Upper lobe of right lung (tissue), 1 donor: Measurements from ENCODE around the gene AEBP2. TPM values are rescaled to one million over a fixed set of nuclear protein-coding genes. Genes with fewer than 3 reads are reported as not detected.
A peak's percentile ranks its signal among the peaks of the same experiment; 100 is the strongest.

Experiments
- ATAC-seq: fragments of 200-7000 bp; cut with Tn5 transposase; one replicate; pipeline ENCODE4 v1.9.1; 2020; ENCODE audit warnings: mild to moderate bottlenecking, moderate library complexity
- DNase-seq: peaks from one replicate; pipeline ENCODE4 v3.0.0-alpha.2; 2020
- H3K27ac ChIP-seq: fragments of 200-600 bp; one replicate; pipeline ENCODE4 v1.8.0; 2022
- H3K27me3 ChIP-seq: fragments of 200-600 bp; one replicate; pipeline ENCODE4 v1.8.0; 2022; ENCODE audit warnings: mild to moderate bottlenecking
- H3K36me3 ChIP-seq: fragments of 200-600 bp; one replicate; pipeline ENCODE4 v1.8.0; 2022
- H3K4me1 ChIP-seq: fragments of 200-600 bp; one replicate; pipeline ENCODE4 v1.8.0; 2022
- H3K4me3 ChIP-seq: fragments of 200-600 bp; one replicate; pipeline ENCODE4 v1.8.0; 2022; ENCODE audit warnings: mild to moderate bottlenecking
- H3K9me3 ChIP-seq: fragments of 200-600 bp; one replicate; pipeline ENCODE4 v1.8.0; 2022
- intact Hi-C: fragments of 100-400 bp; cut with DNase I; formaldehyde crosslinking; loops from one replicate; pipeline ENCODE4 v1.11.0; 2022
- total RNA-seq: library from RNA; stranded (reverse); fragmentation: NEBNext Ultra II Directional; extraction: Animal tissue kit (Norgen Biotek cat#: 25700); gene quantifications from one replicate; pipeline ENCODE4 v1.2.1, GENCODE V29; 2021
- TF ChIP-seq, protein P1 (sequence below): fragments of 200-600 bp; IDR thresholded peaks from one replicate; pipeline ENCODE4 v1.8.0; 2022; ENCODE audit warnings: antibody characterized with exemption
- donor health status: DM: no; HTN: yes; CAD: no; lungs with severe emphysema.

Gene AEBP2
- total RNA-seq, 1 donor from 2014 or later = 40.1 TPM

DNA sequence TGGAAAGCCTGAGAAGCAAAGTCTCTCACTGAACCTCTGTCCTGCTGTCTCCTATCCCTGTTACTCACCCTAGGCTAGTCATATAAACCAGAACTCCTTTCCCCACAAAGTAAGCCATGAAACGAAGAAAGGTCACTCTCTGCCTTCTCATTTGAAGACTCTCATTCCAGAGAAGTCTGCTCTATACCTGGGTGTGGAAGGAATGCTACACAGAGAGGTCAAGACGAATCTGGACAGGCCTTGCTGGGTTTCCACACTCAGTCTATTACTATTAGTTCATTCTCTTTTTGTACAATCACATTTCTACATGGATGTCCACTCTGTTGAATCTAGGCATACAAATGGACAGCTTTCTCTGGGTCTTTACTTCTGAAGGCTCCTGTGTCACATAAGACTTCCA is 2.4 kb upstream of the AEBP2 start:
- no peak for DNase-seq
- Histone ChIP-seq H3K36me3 (no peaks in the 10 kb centered on the region), H3K27me3 (no peaks in the 10 kb centered on the region), H3K4me3 (no peak overlapping the region), H3K27ac (no peak overlapping the region), H3K4me1 (peaks cover 9% of the 10 kb centered on the region), H3K9me3 (no peaks in the 10 kb centered on the region)
- intact Hi-C loops = no loop called here
- ATAC-seq = no peak
- TF ChIP-seq, protein P1, sequence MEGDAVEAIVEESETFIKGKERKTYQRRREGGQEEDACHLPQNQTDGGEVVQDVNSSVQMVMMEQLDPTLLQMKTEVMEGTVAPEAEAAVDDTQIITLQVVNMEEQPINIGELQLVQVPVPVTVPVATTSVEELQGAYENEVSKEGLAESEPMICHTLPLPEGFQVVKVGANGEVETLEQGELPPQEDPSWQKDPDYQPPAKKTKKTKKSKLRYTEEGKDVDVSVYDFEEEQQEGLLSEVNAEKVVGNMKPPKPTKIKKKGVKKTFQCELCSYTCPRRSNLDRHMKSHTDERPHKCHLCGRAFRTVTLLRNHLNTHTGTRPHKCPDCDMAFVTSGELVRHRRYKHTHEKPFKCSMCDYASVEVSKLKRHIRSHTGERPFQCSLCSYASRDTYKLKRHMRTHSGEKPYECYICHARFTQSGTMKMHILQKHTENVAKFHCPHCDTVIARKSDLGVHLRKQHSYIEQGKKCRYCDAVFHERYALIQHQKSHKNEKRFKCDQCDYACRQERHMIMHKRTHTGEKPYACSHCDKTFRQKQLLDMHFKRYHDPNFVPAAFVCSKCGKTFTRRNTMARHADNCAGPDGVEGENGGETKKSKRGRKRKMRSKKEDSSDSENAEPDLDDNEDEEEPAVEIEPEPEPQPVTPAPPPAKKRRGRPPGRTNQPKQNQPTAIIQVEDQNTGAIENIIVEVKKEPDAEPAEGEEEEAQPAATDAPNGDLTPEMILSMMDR = no peak

DNA sequence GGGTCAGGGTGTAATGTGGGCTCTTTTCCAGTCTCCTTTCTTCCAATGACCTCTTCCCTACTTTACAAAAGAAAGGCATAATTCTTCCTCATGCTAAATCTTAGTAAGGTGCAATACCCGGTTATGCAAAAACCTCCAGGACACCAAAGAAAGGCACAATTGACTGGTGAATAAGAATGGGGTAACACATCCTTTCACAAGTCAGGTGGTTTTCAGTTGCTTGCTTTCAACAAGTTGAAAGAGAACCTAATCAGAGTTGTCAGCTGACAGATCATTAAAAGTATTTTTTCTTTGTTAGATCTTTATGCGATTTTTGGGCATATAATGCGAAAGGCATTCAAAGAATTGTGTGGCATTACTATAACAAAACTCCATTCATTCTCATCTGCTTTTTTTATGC is 1.3 kb upstream of the AEBP2 start:
- intact Hi-C loops = no loop called here
- TF ChIP-seq, protein P1 = no peak
- Histone ChIP-seq H3K36me3 (no peaks in the 10 kb centered on the region), H3K27ac (no peak overlapping the region), H3K4me1 (peaks cover 13% of the 10 kb centered on the region), H3K27me3 (no peaks in the 10 kb centered on the region), H3K4me3 (no peak overlapping the region), H3K9me3 (no peaks in the 10 kb centered on the region)
- ATAC-seq = no peak
- no peak for DNase-seq

DNA sequence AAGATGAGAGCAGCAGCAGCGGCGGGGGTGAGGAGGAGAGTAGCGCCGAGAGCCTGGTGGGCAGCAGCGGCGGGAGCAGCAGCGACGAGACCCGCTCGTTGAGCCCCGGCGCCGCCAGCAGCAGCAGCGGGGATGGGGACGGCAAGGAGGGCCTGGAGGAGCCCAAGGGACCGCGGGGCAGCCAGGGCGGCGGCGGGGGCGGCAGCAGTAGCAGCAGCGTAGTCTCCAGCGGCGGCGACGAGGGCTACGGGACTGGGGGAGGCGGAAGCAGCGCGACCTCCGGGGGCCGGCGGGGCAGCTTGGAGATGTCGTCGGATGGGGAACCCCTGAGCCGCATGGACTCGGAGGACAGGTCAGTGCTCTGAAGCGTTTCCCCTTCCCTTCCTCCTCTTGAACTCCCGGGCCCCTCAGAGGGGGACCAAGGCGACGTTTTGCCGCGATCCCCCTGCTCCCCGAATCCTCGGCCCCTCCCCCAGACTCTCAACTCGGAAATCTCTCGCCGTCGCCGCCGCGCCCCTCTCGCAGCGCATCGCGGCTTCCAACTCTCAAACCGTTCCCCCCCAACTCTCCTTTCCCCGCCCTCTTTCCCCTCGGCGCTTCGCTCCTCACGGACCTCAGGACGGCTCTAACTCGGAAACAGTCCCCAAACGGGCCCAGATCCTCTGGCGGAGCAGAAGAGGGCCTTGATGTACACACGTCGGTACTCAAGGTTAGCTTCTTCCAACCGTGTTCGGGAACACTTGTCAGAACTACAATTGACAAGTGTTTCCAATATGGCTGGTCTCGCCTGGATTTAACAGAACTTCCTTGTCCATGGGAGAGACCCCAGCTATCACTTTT is 947 bp downstream of the AEBP2 start:
- DNase-seq (peak; percentile 78), ATAC-seq (peak; percentile 37)
- Histone ChIP-seq H3K27ac (peak overlapping the region; percentile 86), H3K36me3 (no peaks in the 10 kb centered on the region), H3K9me3 (no peaks in the 10 kb centered on the region), H3K27me3 (no peaks in the 10 kb centered on the region), H3K4me3 (peak overlapping the region; percentile 97), H3K4me1 (peaks cover 28% of the 10 kb centered on the region)
- TF ChIP-seq, protein P1 = no peak
- intact Hi-C loops = no loop called here

DNA sequence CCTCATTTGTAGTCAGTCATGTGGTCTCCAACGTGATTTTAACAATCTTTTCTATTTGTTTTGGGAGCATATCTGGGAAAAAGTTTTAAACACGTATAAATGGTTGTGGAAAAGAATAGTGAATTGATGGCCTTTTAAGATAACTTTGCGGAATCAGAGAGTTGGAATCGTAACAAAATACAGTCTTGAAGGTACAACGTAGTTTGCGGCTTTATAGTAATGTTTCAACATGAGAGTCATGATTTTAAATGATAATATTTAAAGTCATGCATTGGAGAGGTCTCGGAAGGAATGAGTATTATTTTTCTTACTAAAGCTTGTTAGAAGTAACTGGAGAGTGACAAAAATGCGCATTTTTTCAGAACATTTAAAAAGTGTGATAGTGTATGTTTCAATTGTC is 1.6 kb downstream of the AEBP2 start:
- Histone ChIP-seq H3K4me1 (peaks cover 28% of the 10 kb centered on the region), H3K27ac (peak overlapping the region; percentile 86), H3K9me3 (no peaks in the 10 kb centered on the region), H3K4me3 (peak overlapping the region; percentile 97), H3K27me3 (no peaks in the 10 kb centered on the region), H3K36me3 (no peaks in the 10 kb centered on the region)
- TF ChIP-seq, protein P1 = no peak
- DNase-seq (no peak), ATAC-seq (no peak)
- intact Hi-C loops = no loop called here

DNA sequence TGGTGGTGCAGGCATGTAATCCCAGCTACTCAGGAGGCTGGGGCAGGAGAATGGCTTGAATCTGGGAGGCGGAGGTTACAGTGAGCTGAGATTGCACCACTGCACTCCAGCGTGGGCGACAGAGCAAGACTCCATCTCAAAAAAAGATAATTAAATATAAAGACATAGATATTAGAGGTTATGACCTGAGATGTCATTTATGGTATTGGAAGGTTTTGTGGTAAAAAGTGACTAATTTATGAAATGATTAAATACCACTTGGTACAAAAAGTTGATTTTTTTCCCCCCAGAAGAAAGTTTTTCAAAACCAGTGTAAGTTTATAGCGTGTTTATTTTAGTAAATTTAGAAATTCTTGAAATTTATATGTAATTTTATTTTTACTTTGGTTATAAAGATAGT is 4.3 kb downstream of the AEBP2 start:
- Histone ChIP-seq H3K4me1 (peaks cover 28% of the 10 kb centered on the region), H3K27ac (no peak overlapping the region), H3K27me3 (no peaks in the 10 kb centered on the region), H3K9me3 (no peaks in the 10 kb centered on the region), H3K4me3 (no peak overlapping the region), H3K36me3 (no peaks in the 10 kb centered on the region)
- intact Hi-C loops = no loop called here
- DNase-seq = no peak
- TF ChIP-seq, protein P1 = no peak
- no peak for ATAC-seq
